ENCODE results near the gene REG3G.
"Not testable (repeated sequence)": the region's sequence is repeated elsewhere in the genome, so short reads cannot be mapped to it uniquely, and the experiment has no call there.

Gene REG3G

GRCh38 chr2:79026061-79026460 lies 559 bp downstream of the REG3G start:
- no peak for DNase-seq

GRCh38 chr2:79039944-79040343 lies 14.4 kb downstream of the REG3G start:
- no peak for DNase-seq

DNA sequence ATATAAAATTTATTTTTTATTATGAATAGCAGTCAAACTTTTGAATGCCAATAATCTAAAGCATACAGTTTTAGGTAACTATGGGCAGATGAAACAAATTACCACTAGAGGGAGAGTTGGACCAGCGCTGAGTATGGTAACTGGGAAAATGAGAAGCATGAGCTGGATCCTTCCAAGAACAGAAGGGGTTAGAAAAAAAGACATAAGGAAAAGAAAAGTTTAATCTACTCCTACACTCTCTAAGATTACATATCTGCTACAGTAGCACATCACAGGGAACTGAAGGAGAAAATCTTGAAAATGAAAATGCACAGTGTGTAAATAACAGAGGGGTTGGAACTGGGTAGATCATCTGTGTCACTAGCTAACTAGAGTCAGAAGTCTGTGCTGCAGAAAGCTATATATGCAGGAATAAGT lies 15.5 kb downstream of the REG3G start:
- peak in 2 of 4 experiments; percentile 2 to 14 for DNase-seq

- DNase-seq: not testable (repeated sequence)
Measured at GRCh38 chr2:79053486-79053885, 28.0 kb downstream of the REG3G start.

- not testable (repeated sequence) for DNase-seq
Measured at GRCh38 chr2:79054769-79055168, 29.3 kb downstream of the REG3G start.

- DNase-seq: no peak
Measured at GRCh38 chr2:79065201-79065600, 39.7 kb downstream of the REG3G start.

DNA sequence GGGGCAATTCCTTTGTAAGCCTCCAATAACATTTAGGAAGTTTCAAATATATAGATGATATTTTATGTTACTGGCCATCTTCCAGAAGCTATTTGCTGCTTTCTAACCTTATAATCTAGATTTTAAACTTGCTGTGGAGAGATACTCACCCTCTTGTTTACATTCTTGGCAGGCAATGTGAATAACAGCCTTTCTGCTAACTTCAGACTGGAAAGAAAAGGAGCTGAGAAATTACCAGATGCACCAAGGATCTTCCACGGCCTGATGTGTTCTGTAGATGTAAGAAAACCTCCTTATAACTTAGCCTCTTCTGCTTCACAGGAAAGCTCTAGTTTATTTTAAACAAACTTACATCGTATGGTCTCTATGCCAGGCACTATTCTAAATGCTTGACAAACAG lies 45.6 kb downstream of the REG3G start:
- no peak for DNase-seq

Measured in suppressor macrophage (primary cell).